HG03135 (cell line): Measurements from ENCODE around the gene NADK.

Source experiments
- ATAC-seq: cut with Tn5 transposase; IDR thresholded peaks from one replicate; pipeline ENCODE4 v1.9.1; 2021; ENCODE audit warnings: mild to moderate bottlenecking, moderate library complexity; ENCODE audit not compliant: unreplicated experiment

The NADK gene

DNA sequence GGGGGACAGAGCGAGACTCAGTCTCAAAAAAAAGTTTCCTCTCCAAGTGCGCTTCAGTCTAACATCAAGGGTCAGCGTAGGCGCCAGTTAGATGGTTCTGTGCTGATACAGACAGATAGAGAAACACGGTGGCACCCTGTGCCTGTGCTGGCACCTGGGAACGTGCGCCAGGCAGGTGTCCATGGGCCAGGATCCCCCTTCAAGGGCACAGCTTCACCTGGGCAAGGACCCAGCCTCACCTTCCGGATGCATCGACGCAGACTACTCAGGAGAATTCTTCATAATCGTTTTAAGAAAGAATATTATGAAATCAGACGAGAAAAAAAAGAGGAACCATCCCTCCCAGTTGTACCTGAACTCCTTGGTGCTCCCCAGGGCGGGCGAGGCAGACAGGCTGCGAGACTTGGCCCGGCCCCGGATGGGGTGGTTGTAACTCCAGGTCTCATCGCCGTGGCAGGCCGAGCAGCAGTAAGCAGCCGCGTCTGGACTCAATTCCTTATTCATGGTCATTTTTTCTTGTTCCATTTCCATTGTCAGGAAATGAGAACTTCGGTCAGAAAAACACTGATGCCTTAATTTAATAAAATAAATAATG, 13.3 kb downstream of the NADK start:
- ATAC-seq, result no peak

DNA sequence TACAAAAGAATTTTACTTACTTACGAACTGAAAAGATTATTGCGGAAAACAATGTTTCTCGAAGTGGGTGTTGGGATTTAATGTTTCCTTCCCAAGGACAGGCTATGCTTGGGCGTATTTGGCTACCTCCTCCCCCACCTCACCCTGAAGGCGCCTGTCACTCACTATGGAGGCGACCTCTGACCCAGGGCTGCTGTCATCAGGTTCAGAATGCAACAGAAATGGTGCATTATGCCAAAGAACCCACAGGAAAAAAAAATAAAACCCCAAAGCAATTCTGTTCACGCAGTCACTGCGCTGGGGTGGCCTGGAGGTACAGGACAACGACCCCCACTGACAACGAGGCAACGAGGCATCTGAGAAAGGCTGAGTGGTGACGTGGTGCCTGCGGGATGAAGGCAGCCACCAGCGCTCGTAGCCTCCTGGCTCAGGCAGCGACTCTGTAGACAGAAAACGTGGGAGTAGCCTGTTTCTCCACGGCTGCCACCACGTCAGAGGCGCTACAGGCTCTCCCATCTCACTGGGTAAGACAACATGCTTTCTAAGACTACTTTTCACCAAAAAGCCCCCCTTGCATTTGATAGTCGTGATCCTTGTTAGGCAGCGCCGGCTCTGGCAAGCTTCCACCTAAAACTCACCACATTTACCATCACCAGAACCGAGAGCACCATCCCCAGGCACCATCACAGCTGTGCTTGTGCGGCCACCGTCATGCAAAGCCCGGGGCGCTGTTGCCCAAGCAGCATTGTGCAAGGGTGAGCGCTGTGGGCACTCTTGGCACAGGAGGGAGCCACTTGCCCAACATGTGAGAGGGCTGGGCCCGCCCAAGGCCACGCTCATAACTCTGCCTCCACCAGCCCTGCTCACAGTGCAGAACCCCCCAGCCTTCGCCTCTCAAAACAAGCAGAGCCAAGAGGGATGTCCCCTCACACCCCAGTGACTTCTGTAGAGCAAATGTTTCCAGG, 14.3 kb downstream of the NADK start:
- no peak for ATAC-seq

DNA sequence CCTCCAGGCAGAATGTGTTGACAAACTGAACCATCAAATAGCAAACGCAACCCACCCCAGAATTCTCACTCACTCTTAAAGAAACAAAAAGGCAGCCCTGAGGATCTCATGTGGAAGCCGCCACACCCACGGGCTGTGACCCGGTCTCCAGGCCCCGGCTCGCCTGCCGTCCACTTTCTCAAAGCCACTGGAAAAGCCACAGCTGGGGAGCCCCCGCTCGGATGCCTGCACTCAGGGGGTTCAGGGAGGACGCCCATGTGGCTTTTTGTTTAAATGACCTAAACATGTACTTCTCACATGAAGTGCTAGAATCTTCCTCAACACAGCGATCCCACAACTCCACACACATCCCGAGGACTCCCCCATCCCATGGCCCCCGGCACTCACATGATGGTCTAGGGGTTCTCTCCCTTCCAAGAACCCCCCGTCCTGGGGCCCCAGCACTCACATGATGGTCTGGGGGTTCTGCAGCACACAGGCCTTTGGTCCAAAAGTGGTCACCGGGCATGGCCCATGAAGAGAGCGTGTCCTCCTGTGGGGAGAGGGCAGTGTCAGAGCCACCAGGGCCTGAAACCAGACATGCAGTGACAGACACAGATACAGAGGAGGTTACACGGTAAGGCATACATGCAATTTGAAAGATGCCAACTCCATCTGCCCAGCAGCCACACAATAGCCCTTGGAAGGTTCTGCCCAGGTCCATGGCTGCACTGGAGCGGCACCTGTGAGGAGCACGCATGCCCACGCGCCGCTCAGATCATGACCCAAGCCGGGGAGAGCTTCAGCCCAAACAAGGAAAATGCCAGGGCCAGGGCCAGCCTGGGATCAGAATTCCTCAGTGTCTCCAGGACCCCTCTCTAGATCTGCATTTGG, 16.5 kb downstream of the NADK start:
- no peak for ATAC-seq

- no peak for ATAC-seq
Observed at GRCh38 chr1:1760715-1761114, 17.6 kb downstream of the NADK start.

DNA sequence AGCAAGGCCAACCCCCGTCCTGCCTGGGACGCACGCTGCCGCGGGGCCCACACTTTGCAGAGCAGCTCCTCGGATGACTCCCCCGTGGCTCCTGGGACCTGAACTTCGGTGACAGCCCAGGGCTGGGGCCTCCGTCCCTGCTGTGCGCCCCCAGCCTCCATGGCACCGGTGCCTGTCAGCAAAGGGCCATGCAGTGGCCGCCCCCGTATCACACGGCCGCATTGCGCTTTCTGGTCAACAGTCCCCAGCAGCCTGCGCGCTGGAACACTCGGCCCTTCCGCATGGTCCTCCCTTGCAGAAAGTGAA, 18.0 kb downstream of the NADK start:
- no peak for ATAC-seq

DNA sequence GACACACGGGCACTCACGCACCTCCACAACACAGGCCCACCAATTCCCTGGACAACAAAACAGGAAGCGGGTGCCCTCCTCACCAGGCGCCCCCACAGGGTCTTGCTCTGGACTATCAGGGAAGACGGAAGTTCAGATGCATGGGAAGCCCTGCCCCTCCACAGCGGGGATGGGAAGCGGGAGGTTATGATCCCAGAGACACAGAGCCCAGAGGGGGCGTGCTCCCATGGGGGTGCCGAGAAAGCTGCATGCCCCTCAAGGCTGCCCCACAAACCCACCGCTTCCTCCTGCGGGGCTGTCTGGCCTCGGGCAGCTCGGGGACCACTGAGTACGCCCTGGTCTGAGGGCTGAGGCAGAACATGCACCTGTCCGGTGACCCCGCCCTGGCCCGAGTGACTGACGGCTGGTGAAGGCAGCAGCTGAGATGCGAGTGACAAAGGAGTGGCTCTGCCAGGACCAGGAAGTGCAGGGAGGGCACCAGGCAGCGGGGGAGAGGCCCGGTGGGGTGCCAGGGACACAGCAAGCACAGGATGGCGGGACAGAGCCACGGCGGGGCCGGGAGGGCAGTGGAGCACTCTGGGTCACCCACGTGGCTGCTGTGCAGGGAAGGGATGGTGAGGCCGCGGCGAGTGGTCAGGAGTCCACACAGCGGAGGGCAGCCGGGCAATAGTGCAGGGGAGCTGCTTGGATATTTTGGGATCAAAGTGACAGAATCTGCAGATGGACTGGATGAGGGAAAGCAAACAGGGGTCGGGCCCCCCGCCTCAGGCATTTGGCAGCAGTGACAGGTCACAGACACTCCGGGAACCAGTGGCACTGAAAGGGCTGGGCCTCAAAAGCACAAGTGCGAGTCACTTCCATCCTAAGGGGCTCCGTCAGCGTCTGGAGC, 18.6 kb downstream of the NADK start:
- ATAC-seq, result no peak

GRCh38 chr1:1758692-1759455, 19.4 kb downstream of the NADK start:
- no peak for ATAC-seq

DNA sequence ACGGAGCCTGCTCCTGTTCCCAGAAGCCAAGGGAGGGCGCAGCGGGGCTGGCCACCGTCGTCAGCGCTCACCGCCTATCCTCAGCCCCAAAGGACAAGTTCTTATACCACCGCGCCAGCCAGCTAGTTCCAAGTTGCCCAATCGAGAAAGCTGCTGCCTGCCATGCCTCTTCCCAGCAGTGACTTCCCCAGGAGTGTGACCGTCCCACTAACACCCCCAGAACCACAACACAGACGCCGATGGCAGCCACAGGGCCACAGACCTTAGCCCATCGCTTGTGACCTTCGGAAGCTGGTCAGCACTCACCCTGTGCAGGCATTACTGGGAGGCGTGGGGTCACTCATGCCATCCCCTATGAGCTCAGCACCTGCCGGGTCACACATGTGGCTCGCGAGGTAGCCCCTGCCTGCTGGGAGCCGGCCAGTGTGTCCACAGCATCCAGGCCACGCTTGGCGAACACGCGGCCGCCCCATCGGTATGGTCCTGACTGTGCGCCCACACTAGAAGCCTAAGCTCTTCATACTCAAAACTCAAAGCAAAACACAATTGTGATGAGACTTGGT, 20.1 kb downstream of the NADK start:
- ATAC-seq, result no peak

- no peak for ATAC-seq
Observed at GRCh38 chr1:1757422-1758058, 20.7 kb downstream of the NADK start.

DNA sequence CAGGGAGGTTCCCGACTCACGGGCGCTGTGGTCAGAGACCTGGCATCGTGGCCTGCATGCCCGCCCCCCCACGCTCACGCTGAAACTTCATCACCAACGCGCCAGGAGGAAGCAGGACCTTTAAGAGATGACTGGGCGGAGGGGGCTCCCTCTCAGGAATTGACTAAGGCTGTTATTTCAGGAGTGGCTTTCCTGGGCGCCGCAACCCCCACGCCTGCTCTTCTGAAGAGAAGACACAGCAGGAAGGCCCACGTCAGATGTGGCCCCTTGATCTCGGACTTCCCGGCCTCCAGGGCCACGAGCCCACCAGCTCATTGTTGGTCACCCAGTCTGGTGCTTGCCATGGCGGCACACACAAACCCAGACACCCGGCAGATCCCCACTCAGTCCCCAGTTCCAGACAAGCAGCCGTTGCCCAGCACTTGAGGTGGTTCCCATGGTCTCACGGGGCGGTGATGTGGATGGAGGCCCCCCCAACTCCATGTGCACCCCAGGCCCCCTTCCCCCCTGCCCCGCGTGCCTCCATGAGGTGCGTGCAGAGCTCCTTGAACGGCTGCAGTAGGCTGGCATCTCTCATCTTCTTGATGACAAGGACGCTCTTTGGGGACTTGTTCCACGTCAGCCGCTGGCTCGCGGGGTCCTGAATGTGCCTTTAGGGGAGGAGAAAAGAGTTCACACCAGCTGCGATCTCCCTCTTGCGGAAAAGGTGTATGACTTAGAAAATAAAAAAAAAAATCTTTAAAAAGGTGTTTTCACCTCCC, 21.4 kb downstream of the NADK start:
- ATAC-seq, result no peak

GRCh38 chr1:1755852-1756251, 22.4 kb downstream of the NADK start:
- no peak for ATAC-seq

GRCh38 chr1:1755426-1755825, 22.8 kb downstream of the NADK start:
- ATAC-seq, result no peak

DNA sequence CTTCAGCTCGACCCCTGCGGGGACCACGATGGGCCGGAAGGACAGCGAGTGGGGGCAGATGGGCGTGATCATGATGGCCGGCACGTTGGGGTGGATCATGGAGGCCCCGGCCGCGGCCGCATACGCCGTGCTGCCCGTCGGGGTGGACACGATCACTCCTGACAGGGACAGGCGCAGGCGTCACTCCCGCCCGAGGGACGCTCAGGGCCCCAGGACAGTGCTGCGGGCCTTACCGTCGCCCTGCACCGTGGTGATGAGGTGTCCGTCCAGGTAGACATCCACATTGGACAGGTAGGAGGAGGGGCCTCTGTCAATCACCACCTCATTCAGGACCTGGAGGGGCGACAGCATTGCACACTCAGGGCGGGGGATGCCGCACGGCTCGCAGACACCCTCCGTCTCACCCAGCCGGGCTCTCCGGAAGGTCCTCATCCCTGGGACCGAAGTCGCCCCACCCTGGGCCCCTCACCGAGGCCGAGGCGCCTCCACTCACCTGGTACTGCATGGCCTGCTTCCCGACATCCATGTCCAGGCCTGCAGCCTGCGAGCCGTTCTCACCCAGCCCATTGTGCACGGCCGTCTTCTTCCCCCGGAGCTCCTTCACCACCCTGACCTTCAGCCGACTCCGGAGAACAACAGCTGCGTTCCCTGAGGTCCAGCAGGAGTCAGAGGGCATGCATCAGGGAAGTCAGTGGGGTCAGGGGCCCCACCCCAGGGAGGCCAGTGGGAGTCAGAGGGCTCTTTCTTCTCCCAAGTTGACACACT, 24.0 kb downstream of the NADK start:
- ATAC-seq, result no peak

GRCh38 chr1:1753607-1754005, 24.7 kb downstream of the NADK start:
- ATAC-seq, result no peak

GRCh38 chr1:1752636-1753606, 25.3 kb downstream of the NADK start:
- no peak for ATAC-seq

- no peak for ATAC-seq
Observed at GRCh38 chr1:1752190-1752589, 26.1 kb downstream of the NADK start.
